GM19467 (cell line): ENCODE data around the gene CEP164.
A peak's percentile ranks its signal among the peaks of the same experiment; 100 is the strongest.

ENCODE experiments used
- ATAC-seq: cut with Tn5 transposase; IDR thresholded peaks from one replicate; pipeline ENCODE4 v1.9.1; 2021; ENCODE audit warnings: mild to moderate bottlenecking, moderate library complexity; ENCODE audit not compliant: unreplicated experiment

The CEP164 gene

DNA sequence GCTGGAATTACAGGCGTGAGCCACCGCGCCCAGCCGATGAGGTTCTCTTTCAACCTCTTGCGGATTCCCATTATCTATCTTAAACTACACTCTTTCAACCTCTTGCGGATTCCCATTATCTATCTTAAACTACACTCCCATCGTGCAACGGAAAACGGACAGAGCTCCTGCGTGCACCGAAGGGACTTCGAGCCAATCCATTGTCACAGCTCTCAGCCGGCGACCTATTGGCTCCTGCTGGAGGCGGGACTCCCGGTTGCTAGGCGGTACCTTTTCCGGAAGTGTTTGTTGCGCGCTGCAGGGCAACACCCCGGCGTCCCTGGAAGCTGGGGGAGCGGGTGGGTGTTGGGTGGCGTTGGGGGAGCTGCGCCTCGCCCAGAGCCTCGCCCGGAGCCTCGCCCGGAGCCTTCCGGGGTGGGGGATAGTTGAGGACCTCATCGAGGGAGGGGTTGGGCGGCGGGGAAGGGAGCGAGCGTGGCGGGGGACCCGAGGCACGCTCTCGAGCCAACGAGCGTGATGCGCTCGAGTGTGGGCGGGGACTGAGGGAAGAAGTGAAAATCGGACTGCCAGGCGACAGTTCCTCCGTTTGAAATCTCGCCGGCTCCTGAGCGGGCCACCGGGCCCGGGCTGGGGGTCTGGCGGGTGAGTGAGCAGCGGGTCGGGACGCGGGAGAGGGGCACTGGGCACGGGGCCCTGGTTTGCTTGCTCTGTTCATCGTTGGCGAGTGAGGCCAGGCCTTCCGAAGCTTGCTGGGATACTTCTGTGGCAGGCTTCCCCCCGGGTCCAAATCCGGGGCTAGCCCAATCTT lies at the start of gene CEP164:
Gene CEP164, plus strand, starts transcription at position 288 of the 808 bp plus-strand sequence. CDS start 10,733 bp downstream, outside the sequence.
- ATAC-seq: peak; percentile 96

DNA sequence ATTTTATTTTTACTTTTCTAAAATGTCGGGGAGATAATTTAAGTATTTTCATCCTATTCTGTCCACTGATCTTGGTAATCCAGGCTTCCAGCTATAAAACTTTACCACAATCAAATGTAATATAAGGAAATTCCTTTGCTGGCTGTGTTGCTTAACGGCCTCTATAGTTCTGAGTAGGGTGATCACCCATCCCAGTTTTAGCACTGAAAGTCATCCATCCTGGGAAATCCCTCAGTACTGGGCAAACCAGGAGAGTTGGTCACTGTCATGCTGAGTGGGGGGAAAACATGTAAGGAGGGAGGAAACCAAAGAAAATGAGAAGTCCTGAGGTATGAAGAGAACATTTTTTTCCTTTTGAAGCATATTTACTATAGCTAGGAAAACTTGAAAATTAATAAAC lies 49.3 kb upstream of the CEP164 start:
- ATAC-seq: no peak

DNA sequence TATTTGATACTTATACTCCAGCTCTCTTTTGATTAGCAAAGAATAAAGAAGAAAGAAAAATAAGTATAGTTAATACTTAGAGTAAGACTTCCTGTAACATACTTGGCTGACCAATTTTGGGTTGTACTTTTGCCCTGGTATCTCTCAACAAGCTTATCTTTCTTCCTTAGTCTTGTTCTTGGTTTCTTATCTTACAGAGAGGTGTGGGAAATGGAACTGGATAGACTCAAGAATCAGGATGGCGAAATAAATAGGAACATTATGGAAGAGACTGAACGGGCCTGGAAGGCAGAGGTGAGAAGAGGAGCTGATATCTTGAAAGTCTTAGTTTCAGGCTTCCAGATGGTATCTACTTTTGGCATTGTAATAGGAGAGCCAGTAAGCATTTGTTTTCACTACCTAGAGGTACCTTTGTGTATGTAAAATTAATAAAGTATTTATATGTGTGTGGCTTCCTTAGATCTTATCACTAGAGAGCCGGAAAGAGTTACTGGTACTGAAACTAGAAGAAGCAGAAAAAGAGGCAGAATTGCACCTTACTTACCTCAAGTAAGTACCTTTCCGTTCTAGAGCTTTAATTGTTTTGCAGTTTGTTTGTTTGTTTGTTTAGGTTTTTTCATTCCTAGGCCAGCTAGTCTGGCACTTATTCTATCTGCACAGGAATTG lies 47.8 kb upstream of the CEP164 start:
- no peak for ATAC-seq

DNA sequence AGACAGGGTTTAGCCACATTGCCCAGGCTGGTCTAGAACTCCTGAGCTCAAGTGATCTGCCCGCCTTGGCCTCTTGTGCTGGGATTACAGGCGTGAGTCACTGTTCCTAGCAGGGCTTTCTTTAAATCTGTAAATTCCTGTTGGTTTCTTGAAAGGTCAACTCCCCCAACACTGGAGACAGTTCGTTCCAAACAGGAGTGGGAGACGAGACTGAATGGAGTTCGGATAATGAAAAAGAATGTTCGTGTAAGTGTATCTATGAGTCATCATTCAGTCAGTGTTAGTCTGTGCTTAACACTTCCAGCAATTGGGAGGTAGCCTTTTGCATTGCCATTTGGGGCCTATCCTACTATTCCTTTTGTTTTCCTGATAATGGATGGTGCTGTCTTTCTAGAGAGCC lies 46.5 kb upstream of the CEP164 start:
- ATAC-seq: no peak

DNA sequence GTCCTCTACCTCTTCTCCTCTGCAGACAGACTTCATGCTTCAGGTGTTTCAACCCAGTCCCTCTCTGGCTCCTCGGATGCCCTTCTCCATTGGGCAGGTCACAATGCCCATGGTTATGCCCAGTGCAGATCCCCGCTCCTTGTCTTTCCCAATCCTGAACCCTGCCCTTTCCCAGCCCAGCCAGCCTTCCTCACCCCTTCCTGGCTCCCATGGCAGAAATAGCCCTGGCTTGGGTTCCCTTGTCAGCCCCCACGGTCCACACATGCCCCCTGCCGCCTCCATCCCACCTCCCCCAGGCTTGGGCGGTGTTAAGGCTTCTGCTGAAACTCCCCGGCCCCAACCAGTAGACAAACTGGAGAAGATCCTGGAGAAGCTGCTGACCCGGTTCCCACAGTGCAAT lies 45.8 kb upstream of the CEP164 start:
- no peak for ATAC-seq

DNA sequence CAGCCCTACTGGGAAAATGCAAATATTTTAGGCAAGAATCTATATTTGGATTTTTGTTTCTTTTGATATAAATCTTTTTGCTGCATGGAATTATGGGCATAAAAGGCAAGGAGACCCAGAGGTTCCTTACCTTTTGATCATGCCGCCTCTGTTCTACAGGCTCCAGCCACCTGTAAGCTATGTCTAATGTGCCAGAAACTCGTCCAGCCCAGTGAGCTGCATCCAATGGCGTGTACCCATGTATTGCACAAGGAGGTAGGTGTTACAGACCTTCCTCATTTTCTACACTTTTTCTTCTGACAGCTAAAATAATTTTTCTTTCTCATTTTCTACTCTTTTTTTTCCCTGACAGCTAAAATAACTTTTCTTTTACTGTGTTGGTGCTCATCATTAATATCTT lies 44.7 kb upstream of the CEP164 start:
- ATAC-seq: no peak

DNA sequence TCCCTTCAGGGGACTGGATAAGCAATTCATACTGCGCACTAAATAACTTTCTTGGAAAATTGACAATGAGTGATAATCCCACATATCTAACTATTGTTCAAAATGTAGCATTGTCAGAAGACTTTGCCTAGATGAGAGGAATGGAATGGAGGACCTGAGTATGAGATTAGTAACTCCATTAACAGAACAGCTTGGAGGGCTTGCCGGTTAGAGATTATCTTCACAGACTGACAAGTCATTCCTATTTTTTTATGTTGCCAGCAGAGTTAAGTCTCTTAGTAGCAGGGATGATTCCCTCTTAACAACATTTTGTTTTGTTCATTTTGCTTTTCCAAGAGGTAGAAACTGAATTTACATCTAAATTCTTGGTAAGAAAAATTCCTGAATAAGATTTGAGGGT lies 43.6 kb upstream of the CEP164 start:
- no peak for ATAC-seq

DNA sequence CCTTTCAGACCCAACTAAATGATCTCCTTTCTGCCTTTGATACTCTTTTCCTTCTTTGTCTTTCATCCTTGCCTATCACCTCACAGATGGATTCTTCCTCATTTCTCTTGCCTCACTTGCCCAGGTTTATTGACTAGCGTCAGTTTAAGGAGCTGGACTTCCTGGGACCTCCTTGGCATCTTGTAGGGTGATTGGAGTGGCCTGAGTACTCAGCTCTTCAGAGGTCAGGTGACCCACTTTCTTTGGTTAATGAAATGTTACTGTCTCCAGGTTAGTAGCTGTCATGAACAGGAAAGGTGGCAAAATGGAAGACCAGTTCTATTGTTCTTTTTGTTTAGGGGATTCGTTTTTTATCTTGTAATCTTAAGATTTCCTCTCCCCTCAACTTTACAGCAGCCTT lies 41.1 kb upstream of the CEP164 start:
- ATAC-seq: no peak

DNA sequence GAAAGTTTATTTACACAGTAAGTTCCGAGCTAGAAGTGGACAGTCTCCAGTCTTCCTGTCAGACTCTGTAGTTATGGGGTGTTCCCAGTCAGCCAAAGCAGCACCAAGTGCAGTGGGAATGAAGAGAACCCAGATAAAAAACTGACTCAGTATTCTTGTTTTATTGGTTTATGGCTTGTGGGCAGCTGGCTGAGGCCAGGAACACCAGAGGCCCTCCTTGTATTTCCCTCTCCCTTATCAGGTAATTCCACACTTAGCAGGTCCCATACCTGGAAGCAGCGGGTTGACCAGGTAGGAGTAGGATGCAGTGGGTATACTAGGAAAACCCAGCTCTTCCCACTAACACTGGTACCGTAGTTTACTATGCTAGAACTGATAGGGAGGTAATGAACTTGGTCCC lies 40.0 kb upstream of the CEP164 start:
- no peak for ATAC-seq

DNA sequence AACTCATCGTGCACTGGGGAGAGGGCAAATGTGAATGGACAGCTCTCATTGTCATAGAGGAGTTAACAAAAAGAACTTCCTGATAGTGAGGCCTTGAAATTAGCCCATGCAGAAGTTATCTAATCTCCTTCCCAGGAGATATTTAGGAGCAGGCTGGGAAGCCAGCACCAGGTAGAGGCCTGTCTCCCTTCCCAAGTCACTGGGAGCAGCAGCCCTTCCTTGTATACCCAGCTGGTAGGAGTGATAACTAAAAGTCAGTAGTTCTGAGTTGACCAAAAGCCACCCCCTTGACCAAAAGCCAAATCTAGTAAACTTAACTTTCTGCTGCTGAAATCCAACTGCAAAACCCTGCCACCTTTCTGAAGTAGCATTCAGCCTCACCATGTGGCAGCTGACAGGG lies 37.9 kb upstream of the CEP164 start:
- ATAC-seq: no peak

DNA sequence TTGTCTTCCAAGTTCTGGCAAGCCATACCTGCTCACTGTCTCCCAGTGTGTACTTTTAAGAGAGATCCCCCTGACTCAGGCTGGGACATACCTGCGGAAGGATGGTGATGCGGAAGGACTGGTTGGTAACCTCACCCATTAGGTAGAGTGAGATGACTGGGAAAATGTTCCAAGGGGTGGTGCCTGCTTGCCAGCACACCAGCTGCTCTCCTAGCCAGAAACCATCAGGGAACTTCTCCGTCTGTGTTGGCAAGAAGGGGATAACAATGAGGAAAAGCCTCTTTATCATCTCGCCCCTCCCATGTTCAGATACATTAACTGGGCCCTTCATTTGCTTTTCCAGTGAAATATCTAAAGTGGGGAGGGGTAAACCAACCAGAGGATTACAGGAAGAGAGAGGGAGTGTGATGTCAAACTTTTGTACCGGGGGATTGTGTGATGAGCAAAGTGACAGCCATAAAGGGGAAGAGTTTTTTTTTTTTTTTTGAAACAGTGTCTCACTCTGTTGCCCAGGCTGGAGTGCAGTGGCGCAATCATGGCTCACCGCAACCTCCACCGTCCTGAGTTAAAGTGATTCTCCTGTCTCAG lies 36.8 kb upstream of the CEP164 start, which contains the start of gene BACE1-AS:
Gene BACE1-AS, plus strand, starts transcription at position 538 of the 588 bp plus-strand sequence.
- ATAC-seq: no peak

DNA sequence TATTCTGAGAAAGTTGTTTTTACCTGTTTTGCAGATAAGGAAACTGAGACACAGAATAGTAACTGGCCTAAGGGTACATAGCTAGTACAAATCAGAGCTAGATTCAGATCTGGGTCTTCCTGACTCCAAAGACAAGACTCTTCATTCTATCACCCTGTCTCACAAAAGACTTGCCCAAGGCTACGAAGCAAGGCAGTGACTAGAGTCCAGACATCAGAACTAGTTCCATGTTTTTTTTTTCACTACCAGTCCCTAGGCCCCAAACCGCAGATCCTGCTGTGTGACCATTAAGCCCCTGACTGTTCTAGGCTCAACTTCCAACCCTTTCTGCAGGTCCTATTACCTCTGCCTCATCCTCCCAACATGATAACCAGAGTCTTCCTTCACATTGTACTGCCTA lies 35.0 kb upstream of the CEP164 start:
- no peak for ATAC-seq

DNA sequence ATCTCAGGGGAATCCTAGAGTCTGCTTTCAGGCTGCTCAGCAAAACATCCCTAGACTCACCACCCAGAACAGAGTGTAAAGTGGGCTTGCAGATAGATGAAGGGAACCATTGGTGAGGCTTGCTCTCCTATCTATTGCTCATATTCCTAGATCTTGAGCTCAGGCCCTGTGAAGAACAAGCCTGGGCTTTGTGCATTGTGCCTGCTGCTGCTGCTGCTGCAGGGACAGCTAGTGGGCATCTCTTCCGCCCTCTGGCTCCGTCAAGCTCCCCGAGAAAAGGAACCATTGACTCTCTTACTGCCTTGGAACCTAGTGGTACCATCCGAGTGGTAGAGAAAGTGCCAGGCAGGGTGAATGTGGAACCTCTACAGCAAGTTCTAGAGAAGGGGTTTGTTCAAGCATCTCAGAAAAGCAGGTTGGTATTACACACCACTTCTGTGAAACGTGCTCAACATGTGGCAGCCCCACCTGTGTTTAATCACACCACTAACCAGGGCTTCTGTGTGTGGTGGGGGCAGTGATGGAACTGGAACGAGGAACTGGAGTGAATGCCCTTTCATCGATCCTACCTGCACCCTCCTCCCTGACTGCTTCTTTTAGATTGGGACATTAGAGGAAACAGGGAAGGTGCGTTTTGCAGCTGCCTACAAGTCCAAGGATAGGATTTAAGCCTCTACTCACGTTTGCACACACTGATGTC lies 32.1 kb upstream of the CEP164 start:
- ATAC-seq: no peak

DNA sequence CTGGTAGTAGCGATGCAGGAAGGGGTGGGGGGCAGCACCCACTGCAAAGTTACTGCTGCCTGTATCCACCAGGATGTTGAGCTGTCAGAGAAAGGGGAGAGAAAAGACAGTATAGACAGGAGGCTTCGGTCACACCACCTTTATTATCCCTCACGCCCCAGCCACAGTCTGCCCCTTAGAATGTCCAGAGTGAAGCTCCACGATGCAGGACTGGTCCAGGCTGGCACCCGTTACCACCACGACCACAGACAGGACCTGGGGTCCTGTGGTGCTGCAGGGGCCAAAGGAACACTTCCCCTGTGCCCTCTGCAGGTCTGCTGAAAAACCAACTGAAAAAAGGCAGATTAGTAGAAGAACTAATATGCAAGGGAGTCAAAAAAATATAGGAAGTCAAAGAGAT lies 30.8 kb upstream of the CEP164 start:
- no peak for ATAC-seq

DNA sequence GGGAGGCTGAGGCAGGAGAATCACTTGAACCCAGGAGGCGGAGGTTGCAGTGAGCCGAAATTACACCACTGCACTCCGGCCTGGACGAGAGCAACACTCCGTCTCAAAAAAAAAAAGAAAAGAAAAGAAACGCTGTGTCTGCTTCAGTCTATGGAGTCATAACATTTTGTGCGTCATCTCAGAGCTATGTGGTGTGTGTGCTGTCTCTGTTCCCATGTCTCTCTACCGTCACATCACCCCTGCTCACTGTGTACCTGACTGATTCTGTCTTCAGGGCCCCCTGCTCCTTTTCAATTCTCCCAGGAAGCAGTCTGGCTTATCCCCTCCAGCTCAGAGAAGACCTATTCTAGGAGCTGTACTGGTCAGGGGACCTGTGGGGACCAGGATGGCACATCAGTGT lies 29.5 kb upstream of the CEP164 start:
- no peak for ATAC-seq

DNA sequence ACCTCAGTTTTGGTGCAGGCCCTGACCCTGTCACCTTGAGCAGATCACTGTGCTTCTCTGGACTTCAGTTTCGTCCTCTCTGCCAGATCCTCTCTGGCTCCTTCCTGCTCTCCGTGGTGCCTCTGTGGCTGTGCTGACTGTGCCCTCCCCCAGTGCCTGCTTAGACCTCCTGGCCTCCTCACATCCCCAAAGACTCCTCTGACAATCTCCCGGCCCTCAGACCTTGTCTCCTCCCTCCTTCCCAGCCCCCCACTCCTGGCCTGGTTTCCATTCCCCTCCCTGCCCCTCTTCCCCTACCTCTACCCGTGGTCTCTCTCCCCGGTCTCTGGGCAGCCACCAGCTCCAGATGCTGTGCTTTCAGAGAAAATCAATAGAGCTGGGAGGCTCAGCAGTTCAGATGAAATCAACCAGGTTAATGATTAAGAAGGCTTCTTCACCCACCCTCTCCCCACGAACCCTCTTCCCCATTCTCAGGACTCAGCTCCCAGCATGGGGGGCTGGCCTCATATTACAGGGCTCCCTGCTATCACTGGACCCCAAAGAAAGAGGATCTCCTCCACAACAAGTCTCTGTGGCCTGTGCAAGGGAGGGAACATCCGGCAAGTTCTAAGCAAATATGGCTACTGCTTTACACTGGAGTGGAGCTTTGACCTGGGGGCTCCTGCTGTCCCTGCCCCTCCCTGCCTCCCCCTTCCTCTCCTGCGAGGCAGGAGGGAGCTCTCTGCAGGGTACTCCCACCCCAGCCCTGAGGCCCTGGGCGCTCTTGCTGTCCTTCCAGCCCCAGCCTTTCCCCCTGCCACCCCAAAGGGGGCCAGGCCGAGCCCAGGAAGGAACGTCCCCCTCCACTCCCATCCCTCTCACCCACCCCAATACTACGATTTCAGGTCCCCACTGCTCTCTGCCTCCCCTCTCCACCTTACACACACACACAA lies 28.0 kb upstream of the CEP164 start:
- ATAC-seq: no peak

DNA sequence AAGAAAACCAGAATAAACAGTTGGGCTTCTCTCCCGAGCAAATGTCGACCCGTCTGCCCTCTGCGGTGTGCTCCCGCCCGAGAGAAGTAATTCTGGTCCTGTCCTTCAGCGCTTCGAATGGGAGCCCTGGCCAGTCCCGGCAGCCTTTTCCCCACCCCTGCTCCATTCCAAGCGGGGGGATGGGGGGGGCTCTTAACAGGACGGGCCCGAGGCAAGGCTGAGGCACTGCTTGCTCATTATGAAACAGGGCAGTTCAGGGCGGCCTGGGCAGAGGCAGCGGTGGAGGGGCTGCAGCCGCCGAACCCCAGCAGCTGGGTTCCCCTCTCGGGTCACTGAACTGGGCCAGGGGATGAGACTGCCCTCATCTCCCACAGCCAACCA lies 27.4 kb upstream of the CEP164 start:
- no peak for ATAC-seq

DNA sequence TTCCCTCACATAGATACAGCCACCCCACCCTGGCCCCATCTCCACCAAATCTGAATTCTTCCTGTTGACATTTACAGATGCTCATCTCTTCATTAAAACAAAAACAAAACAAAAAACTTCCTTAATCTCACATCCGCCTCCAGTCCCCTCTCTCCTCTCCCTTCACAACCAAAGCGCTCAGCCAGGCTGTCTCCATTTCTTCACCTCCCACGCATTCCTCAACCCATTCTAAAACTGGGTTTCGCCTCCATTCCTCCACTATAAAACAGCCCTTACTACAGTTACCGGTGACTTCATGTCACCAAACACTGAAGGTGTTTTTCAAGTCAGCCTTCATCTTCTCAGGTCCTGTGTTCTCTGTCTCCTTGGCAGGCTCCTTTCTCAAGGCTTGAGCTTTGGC lies 26.9 kb upstream of the CEP164 start:
- no peak for ATAC-seq

DNA sequence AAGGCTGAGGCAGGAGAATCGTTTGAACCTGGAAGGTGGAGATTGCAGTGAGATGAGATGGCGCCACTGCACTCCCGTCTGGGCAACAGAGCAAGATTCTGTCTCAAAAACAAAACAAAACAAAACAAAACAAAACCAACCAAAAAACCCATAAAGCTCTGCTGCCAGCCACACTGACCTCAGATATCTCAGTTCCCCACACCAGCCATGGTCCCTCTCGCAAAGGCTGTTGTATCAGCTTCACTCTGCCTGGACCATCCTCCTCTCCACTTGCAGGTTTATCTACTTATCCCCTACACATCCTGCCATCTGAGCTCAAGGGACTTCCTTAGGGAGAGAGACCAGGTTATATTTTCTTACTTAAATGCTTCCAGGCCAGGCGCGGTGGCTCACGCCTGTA lies 25.4 kb upstream of the CEP164 start:
- ATAC-seq: no peak

DNA sequence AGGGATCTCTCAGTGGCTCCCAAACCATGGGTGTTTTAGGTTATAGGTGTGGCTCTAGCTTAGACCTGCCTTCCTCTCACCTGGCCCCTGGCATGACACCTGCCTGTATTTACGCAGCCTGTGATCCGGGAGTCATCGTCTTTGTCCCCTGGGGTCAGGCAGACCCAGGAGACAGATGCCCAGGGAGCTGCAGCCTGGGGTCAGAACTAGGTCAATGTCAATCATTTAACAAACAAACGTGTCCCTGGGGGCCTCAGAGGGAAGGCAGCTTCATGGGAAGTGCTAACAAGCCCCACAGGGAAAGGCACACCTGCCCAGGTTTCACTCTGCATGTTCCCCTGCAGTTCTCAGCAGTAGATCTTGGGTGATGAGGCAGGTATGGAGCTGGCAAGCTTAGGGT lies 24.6 kb upstream of the CEP164 start:
- no peak for ATAC-seq
